Measurements from ENCODE around the gene ACTG1.

- TF ChIP-seq CEBPB (IDR thresholded peaks at IDR 0.05; ENCODE audit: low read depth, low read length) (no peak), CTCF (conservative IDR thresholded peaks at IDR 0.05; ENCODE audit: low read depth, low read length) (peak; percentile 99), POLR2A (IDR thresholded peaks at IDR 0.05; ENCODE audit: low read depth, low read length) (no peak), RFX5 (IDR thresholded peaks at IDR 0.05; ENCODE audit: low read depth, low read length) (no peak), FOS (IDR thresholded peaks at IDR 0.05; ENCODE audit: low read depth, low read length) (0 out of 2 replicates have a peak, but pooled peaks have one; percentile 11), RCOR1 (IDR thresholded peaks at IDR 0.05; ENCODE audit: insufficient replicate concordance, low read length) (no peak), MAZ (IDR thresholded peaks at IDR 0.05; ENCODE audit: borderline replicate concordance, low read depth, low read length) (peak; percentile 79; the same call in 1 of the 2 replicates), NFE2L2 (IDR thresholded peaks at IDR 0.05; ENCODE audit: low read depth, low read length) (no peak), RAD21 (IDR thresholded peaks at IDR 0.05; ENCODE audit: low read length) (peak; percentile 97), MAFK (IDR thresholded peaks at IDR 0.05; ENCODE audit: low read depth, low read length) (no peak), USF2 (IDR thresholded peaks at IDR 0.05; ENCODE audit: low read depth, low read length) (no peak), SMC3 (IDR thresholded peaks at IDR 0.05; ENCODE audit: low read depth, low read length) (peak; percentile 92), MXI1 (IDR thresholded peaks at IDR 0.05; ENCODE audit: borderline replicate concordance, low read depth, low read length) (peak; percentile 88), CHD1 (IDR thresholded peaks at IDR 0.05; ENCODE audit: low read depth, low read length) (no peak)
Observed at GRCh38 chr17:81484195-81484979, 28.2 kb downstream of the ACTG1 start.
